H9 (cell line): ENCODE measurements around the gene XIRP2. TPM values are rescaled to one million over a fixed set of nuclear protein-coding genes. Genes with fewer than 3 reads are reported as not detected.

ENCODE experiments used
- DNase-seq: peaks from one replicate; pipeline ENCODE4 v3.0.0-alpha.2; 2017
- H2AFZ ChIP-seq: one replicate; pipeline ENCODE4 v1.6.1; 2013; ENCODE audit warnings: mild to moderate bottlenecking, low read length, control low read depth, moderate library complexity
- H2AK5ac ChIP-seq: 2 replicates; pipeline ENCODE4 v1.6.1; 2013; ENCODE audit warnings: low read length, control low read depth, mixed read lengths; ENCODE audit not compliant: insufficient read length
- H2BK120ac ChIP-seq: one replicate; pipeline ENCODE4 v1.6.1; 2013; ENCODE audit warnings: low read depth, mild to moderate bottlenecking, low read length, control low read depth, inconsistent platforms; ENCODE audit not compliant: poor library complexity, severe bottlenecking
- H2BK12ac ChIP-seq: 2 replicates; pipeline ENCODE4 v1.6.1; 2013; ENCODE audit warnings: low read length, control low read depth, mixed read lengths, low read depth; ENCODE audit not compliant: insufficient read length
- H2BK15ac ChIP-seq: 2 replicates; pipeline ENCODE4 v1.6.1; 2013; ENCODE audit warnings: low read depth, low read length, control low read depth
- H2BK20ac ChIP-seq: one replicate; pipeline ENCODE4 v1.6.1; 2013; ENCODE audit warnings: low read depth, mild to moderate bottlenecking, low read length, control low read depth, inconsistent platforms; ENCODE audit not compliant: poor library complexity, severe bottlenecking
- H2BK5ac ChIP-seq: 2 replicates; pipeline ENCODE4 v1.6.1; 2013; ENCODE audit warnings: low read length, control low read depth, mixed read lengths; ENCODE audit not compliant: insufficient read length
- H3K14ac ChIP-seq: 2 replicates; pipeline ENCODE4 v1.6.1; 2013; ENCODE audit warnings: low read length, control low read depth; ENCODE audit not compliant: insufficient read depth
- H3K18ac ChIP-seq: 2 replicates; pipeline ENCODE4 v1.6.1; 2013; ENCODE audit warnings: low read depth, mild to moderate bottlenecking, mixed read lengths, low read length, control low read depth; ENCODE audit not compliant: insufficient read length
- H3K23ac ChIP-seq: 2 replicates; pipeline ENCODE4 v1.6.1; 2013; ENCODE audit warnings: low read length, control low read depth, mixed read lengths, low read depth; ENCODE audit not compliant: insufficient read length
- H3K23me2 ChIP-seq: 2 replicates; pipeline ENCODE4 v1.6.1; 2013; ENCODE audit warnings: low read depth, mild to moderate bottlenecking, mixed read lengths, low read length, control low read depth; ENCODE audit not compliant: insufficient read length, poor library complexity, severe bottlenecking
- H3K27ac ChIP-seq: 2 replicates; pipeline ENCODE4 v1.5.1; 2013; ENCODE audit warnings: low read length, control low read depth, mixed read lengths, low read depth; ENCODE audit not compliant: insufficient read length
- H3K27me3 ChIP-seq: 2 replicates; pipeline ENCODE4 v1.6.1; 2013; ENCODE audit warnings: low read length, control low read depth, inconsistent platforms; ENCODE audit not compliant: insufficient read depth
- H3K4ac ChIP-seq: 2 replicates; pipeline ENCODE4 v1.6.1; 2013; ENCODE audit warnings: low read depth, mild to moderate bottlenecking, control low read depth, inconsistent platforms, low read length, moderate library complexity
- H3K4me1 ChIP-seq: 2 replicates; pipeline ENCODE4 v1.6.1; 2013; ENCODE audit warnings: low read length, control low read depth, inconsistent platforms; ENCODE audit not compliant: insufficient read depth
- H3K4me2 ChIP-seq: 2 replicates; pipeline ENCODE4 v1.6.1; 2013; ENCODE audit warnings: low read length, control low read depth, mixed read lengths; ENCODE audit not compliant: insufficient read length, insufficient read depth
- H3K56ac ChIP-seq: 2 replicates; pipeline ENCODE4 v1.6.1; 2013; ENCODE audit warnings: low read depth, mild to moderate bottlenecking, mixed read lengths, low read length, control low read depth; ENCODE audit not compliant: insufficient read length
- H3K79me1 ChIP-seq: 2 replicates; pipeline ENCODE4 v1.6.1; 2013; ENCODE audit warnings: low read depth, mild to moderate bottlenecking, moderate library complexity, low read length, control low read depth, inconsistent platforms; ENCODE audit not compliant: insufficient read depth, poor library complexity, severe bottlenecking
- H3K79me2 ChIP-seq: 2 replicates; pipeline ENCODE4 v1.6.1; 2013; ENCODE audit warnings: low read length, control low read depth, inconsistent platforms; ENCODE audit not compliant: insufficient read depth
- H3K9ac ChIP-seq: 2 replicates; pipeline ENCODE4 v1.6.1; 2013; ENCODE audit warnings: low read length, control low read depth, mixed read lengths; ENCODE audit not compliant: insufficient read length; ENCODE audit errors: extremely low read depth
- H3K9me3 ChIP-seq: one replicate; pipeline ENCODE4 v1.6.1; 2013; ENCODE audit warnings: low read depth, low read length, inconsistent platforms; ENCODE audit not compliant: control insufficient read depth
- H3T11ph ChIP-seq: one replicate; pipeline ENCODE4 v1.6.1; 2013; ENCODE audit warnings: mild to moderate bottlenecking, low read length, control low read depth, inconsistent platforms
- H4K20me1 ChIP-seq: one replicate; pipeline ENCODE4 v1.6.1; 2013; ENCODE audit not compliant: control insufficient read depth, insufficient read length, insufficient read depth
- H4K5ac ChIP-seq: 2 replicates; pipeline ENCODE4 v1.6.1; 2013; ENCODE audit warnings: low read depth, mild to moderate bottlenecking, mixed read lengths, low read length, control low read depth; ENCODE audit not compliant: insufficient read length
- H4K8ac ChIP-seq: replicated peaks from 2 replicates; pipeline ENCODE4 v1.6.1; 2013; ENCODE audit warnings: low read length, control low read depth, mixed read lengths, low read depth; ENCODE audit not compliant: insufficient read length
- H4K91ac ChIP-seq: 2 replicates; pipeline ENCODE4 v1.6.1; 2013; ENCODE audit warnings: low read depth, mild to moderate bottlenecking, moderate library complexity, mixed read lengths, low read length, control low read depth; ENCODE audit not compliant: insufficient read length
- H3K27ac Mint-ChIP-seq, 3 experiments: 2 replicates in 2 of 3; 3 replicates in 1 of 3; pipeline ENCODE4 v1.8.0; 2020 to 2021; ENCODE audit warnings: mixed read lengths in 3 of 3, mild to moderate bottlenecking in 1 of 3, moderate library complexity in 1 of 3
- H3K27me3 Mint-ChIP-seq: 2 replicates; pipeline ENCODE4 v1.8.0; 2021; ENCODE audit warnings: low read depth, mild to moderate bottlenecking, moderate library complexity, mixed read lengths
- H3K36me3 Mint-ChIP-seq, 3 experiments: 2 replicates in 2 of 3; 3 replicates in 1 of 3; pipeline ENCODE4 v1.8.0; 2020 to 2021; ENCODE audit warnings: low read depth in 3 of 3, mixed read lengths in 3 of 3; ENCODE audit not compliant: insufficient read depth in 1 of 3
- H3K4me1 Mint-ChIP-seq, 2 experiments: 2 replicates each; pipeline ENCODE4 v1.8.0; 2020; ENCODE audit warnings: mixed read lengths in 2 of 2
- H3K4me3 Mint-ChIP-seq, 2 experiments: 2 replicates in 1 of 2; 3 replicates in 1 of 2; pipeline ENCODE4 v1.8.0; 2020 to 2021; ENCODE audit warnings: mild to moderate bottlenecking in 2 of 2, mixed read lengths in 2 of 2, moderate library complexity in 1 of 2
- H3K9me3 Mint-ChIP-seq, 2 experiments: 2 replicates in 1 of 2; 3 replicates in 1 of 2; pipeline ENCODE4 v1.8.0; 2020; ENCODE audit warnings: mild to moderate bottlenecking in 2 of 2, mixed read lengths in 2 of 2, moderate library complexity in 1 of 2
- CTCF ChIP-seq: fragments of 200-600 bp; sonication (generic); conservative IDR thresholded peaks from 3 replicates; pipeline ENCODE4 v1.8.0; 2021; ENCODE audit warnings: antibody characterized with exemption, mild to moderate bottlenecking
- WGBS: extraction: QIAGEN DNeasy Blood & Tissue Kit; methylation state at CpG from one replicate; pipeline ENCODE4 v1.1.7; 2013; ENCODE audit warnings: missing lambda C conversion rate, low lambda C conversion rate, mixed read lengths; ENCODE audit not compliant: insufficient read length; ENCODE audit errors: extremely low coverage; 5-methylcytosine and 5-hydroxymethylcytosine counted together
- total RNA-seq: library from RNA; stranded (reverse); gene quantifications from 2 replicates; pipeline ENCODE4 v1.2.1, GENCODE V29; 2021

XIRP2 gene
- total RNA-seq, 1 experiment from 2014 or later, result 0.07 TPM

DNA sequence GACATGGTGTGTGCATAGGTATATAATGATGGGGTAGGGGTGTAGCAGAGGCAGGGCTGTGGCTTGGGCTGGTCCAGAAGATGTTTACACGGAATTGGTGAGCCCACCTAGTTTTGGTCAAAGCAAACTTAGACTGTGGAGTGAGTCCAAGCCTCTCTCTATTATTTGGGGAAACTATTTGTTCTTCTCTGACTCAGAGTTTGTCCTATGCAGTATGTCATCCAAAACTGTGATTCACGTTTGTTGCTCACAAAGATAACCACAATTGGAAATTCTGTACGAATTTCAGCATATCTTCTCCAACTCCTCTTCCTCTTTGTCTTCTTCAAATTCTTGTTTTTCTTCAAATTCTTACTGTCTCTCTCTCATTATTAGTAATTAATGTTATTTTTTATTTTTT, 292.9 kb downstream of the XIRP2 start:
- no CpG with 5 or more reads among the region's 3 CpGs for WGBS
- Histone ChIP-seq H3K79me1 (no peaks in the 10 kb centered on the region), H3K9ac (no peak overlapping the region), H2BK12ac (no peak overlapping the region), H2BK15ac (no peak overlapping the region), H3K4ac (no peak overlapping the region), H2BK20ac (no peak overlapping the region), H3K23ac (no peak overlapping the region), H4K91ac (no peak overlapping the region), H3K9me3 (no peaks in the 10 kb centered on the region), H3K18ac (no peak overlapping the region), H3K4me1 (no peaks in the 10 kb centered on the region), H2AFZ (no peak overlapping the region), H3K79me2 (no peaks in the 10 kb centered on the region), H2BK5ac (no peak overlapping the region), H3K56ac (no peak overlapping the region), H4K20me1 (no peaks in the 10 kb centered on the region), H3K27me3 (no peaks in the 10 kb centered on the region), H2BK120ac (no peak overlapping the region), H2AK5ac (no peak overlapping the region), H3K27ac (no peak overlapping the region), H3K23me2 (no peaks in the 10 kb centered on the region), H3K4me2 (no peak overlapping the region), H3T11ph (no peak overlapping the region), H4K5ac (no peak overlapping the region), H3K14ac (no peak overlapping the region), H4K8ac (no peak overlapping the region)
- DNase-seq, result no peak
- H3K4me1 Mint-ChIP-seq, result 0 out of 4 replicates have a peak, but pooled peaks cover 0 to 6% of the 10 kb centered on the region in 2 experiments
- no peak overlapping the region for H3K27ac Mint-ChIP-seq
- H3K4me3 Mint-ChIP-seq, result no peak overlapping the region
- peaks cover 4% of the 10 kb centered on the region in 2 experiments; a peak in 2 of 5 replicates for H3K9me3 Mint-ChIP-seq
- no peaks in the 10 kb centered on the region for H3K27me3 Mint-ChIP-seq
- no peaks in the 10 kb centered on the region; a peak in 2 of 7 replicates for H3K36me3 Mint-ChIP-seq
- no peak for TF ChIP-seq CTCF
